Measurements from ENCODE around the gene GPATCH2.
"Not testable (repeated sequence)": the region's sequence is repeated elsewhere in the genome, so short reads cannot be mapped to it uniquely, and the experiment has no call there.

The GPATCH2 gene

DNA sequence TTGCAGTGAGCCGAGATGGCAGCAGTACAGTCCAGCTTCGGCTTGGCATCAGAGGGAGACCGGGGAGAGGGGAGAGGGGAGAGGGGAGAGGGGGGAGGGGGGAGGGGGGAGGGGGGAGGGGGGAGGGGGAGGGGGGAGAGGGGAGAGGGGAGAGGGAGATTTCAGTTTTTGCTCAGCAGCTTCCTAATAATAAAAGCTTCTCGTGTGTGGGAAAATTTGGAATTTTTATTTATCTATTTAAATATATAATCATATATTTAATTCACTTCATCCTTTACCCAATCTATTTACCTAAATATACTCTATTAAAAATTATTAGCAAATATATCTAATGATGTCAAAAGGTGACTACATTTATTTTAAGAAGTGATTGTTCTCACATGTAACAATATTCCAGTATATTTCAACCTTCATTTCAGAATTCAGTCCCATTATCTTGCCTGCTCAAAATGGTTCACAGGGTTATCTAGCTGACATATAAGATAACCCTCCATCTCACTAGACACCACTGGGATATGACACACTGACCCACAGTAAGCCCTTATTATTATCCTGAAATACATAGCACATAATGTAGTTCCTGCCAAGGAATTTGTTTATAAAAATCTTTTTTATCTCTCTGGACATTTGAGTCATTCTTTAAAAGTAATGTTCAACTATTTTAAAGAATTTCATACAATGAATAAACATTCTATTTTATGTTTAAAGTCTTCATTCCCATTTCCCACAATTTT lies 105.9 kb downstream of the GPATCH2 start:
- no peak for DNase-seq

DNA sequence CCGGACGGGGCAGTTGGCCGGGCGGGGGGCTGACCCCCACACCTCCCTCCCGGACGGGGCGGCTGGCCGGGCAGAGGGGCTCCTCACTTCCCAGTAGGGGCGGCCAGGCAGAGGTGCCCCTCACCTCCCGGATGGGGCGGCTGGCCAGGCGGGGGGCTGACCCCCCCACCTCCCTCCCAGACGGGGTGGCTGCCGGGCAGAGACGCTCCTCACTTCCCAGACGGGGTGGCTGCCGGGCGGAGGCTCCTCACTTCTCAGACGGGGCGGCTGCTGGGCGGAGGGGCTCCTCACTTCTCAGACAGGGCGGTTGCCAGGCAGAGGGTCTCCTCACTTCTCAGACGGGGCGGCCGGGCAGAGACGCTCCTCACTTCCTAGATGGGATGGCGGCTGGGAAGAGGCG lies 107.0 kb downstream of the GPATCH2 start:
- DNase-seq, result not testable (repeated sequence)

DNA sequence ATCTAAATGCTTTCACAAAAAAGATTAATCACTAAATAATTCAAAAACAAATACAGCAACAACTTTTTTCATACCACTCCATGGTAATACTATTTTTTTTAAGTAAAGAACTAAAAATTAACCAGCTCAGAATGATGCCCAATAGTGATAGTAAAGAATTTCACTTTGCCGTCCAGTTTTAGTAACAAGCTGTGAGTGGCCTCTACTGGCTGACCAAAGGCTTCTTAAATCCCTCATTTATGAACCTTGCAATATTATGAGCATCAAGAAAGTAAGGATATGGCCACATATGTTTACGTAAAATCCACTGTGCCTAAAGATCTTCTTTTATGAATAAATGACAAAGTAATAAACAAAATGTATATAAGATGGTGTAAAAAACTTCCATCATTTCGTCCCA lies 108.6 kb downstream of the GPATCH2 start:
- DNase-seq, result no peak

DNA sequence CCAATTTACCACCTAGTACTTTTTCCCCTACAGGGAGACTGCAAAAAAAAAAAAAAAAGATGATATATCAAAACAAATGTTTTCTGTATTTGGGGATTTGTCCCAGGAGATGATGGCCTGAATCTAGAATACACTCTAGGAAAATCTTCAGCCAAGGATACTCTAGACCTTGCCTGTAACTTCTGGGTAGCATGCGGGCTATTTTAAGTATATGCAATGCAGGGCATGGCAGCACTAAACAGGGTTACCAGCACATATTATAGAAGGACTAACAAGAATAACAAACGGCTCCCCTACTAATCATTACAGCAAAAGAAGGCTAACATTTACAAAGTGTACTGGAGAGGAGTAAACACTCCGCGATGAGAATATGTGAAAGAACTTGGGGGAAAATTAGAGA lies 109.6 kb downstream of the GPATCH2 start:
- DNase-seq, result no peak

- DNase-seq, result no peak
Observed at GRCh38 chr1:217506878-217507277, 124.0 kb downstream of the GPATCH2 start.

GRCh38 chr1:217498209-217498608 lies 132.7 kb downstream of the GPATCH2 start:
- DNase-seq, result no peak

GRCh38 chr1:217495249-217495648 lies 135.6 kb downstream of the GPATCH2 start:
- no peak for DNase-seq

- DNase-seq, result no peak
Observed at GRCh38 chr1:217494767-217495166, 136.1 kb downstream of the GPATCH2 start.

GRCh38 chr1:217493290-217493689 lies 137.6 kb downstream of the GPATCH2 start:
- DNase-seq, result no peak

GRCh38 chr1:217484871-217485270 lies 146.0 kb downstream of the GPATCH2 start:
- no peak for DNase-seq

DNA sequence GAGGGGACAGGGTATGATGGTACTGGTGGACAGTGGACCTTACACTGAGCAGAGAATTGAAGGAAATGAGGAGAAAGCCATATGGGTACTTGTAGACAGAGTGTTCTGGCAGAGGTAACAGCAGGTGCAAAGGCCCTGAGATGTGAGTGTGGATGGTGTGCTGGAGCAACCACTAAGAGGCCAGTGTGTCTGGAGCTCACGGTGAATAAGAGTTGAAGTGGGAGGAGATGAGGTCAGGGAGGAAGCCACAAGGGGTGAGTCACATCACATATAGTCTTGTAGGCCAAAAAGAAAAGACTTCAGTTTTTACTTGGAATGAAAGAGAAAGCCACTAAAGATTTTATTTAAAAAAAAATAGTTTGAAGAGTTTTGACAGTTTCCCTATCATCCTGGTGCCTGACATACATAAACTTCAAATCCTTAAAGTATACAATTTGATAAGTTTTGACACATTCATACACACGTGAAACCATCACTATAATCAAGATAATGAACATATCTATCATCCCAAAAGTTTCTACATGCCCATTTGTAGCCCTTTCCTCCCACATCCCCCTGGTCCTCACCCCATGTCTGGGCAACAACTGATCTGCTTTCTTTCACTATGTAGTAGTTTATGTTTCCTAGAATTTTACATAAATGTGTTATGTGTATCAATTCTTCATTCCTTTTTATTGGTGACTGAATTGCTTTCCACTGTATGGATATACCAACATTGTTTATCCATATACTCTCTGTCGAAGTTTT lies 148.4 kb downstream of the GPATCH2 start:
- DNase-seq, result no peak

- no peak for DNase-seq
Observed at GRCh38 chr1:217478450-217478849, 152.4 kb downstream of the GPATCH2 start.

- no peak for DNase-seq
Observed at GRCh38 chr1:217472915-217473314, 158.0 kb downstream of the GPATCH2 start.

- DNase-seq, result no peak
Observed at GRCh38 chr1:217471403-217471802, 159.5 kb downstream of the GPATCH2 start.

GRCh38 chr1:217469983-217470382 lies 160.9 kb downstream of the GPATCH2 start:
- DNase-seq, result no peak

GRCh38 chr1:217465102-217465501 lies 165.8 kb downstream of the GPATCH2 start:
- DNase-seq, result no peak

DNA sequence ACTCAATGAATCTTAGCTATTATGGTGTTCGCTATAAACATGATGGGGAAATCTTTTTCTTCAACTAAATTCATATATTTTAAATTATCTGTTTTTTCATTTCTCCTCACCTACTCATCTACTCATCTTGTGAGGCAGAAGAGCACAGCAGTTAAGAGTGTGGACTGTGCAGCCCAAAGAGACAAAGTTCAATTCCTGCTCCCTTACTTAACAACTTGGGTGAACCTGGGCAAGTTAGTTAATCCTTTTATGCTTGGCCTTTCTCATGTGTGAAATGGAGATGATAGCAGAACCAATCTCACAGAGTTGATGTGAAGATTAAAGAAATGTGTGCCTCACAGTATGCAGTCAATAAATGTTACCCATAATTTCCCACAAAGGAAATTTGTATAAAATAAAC lies 168.2 kb downstream of the GPATCH2 start:
- DNase-seq, result no peak

DNA sequence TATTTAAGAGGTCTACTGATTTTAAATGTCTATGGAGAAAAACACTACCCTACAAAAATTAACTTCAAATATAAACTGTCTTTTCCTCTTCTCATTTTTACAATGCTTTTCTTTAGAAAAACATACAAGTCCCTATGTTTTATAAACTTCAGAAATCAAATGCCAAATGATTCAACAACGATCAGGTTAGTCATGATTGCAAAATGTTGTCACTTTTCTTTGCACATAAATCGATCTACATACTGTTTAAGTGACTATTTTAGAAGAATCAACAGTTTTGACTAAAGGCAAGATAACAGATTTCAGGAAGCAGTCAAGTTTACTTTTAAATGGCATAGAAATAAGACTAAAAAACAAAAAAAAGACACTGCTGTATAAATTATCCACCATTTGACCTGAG lies 168.7 kb downstream of the GPATCH2 start:
- no peak for DNase-seq

DNA sequence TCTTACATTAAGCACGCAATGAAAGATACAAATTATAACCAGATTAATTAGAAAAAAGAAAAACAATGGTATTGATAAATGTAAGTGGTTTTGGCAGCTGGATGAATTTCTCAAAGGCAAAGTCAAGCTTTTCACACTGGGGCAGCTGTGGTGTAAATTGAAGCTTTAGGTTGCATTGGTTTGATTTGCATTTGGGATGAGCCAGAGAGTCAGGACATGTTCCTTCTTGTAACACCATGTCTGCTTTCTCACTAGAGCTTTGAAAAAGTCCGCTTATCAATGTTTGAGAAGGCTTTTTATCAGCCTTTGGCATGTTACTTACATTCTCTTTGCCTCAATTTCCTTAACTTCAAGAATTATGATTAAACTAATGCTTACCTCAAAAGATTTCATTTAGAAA lies 173.9 kb downstream of the GPATCH2 start:
- no peak for DNase-seq

GRCh38 chr1:217456261-217456660 lies 174.6 kb downstream of the GPATCH2 start:
- DNase-seq, result no peak

DNA sequence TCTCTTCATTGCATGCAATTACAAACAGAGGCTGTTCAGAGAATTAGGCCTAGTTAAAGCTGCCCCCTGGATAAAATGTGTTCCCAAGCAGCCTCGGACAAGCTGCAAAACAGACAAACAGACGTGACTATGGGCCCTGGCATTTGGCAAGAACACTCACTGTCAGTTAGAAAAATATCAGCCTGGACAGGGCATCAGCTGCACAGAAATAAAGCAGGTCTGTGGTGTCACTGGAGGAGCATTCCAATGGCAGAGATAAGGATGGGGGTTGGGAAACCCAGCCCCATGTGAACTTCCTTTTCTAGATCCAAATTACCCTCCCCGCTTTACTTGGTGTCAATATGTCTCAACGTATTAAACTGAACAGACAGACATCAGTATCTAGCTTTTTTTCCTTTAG lies 177.1 kb downstream of the GPATCH2 start:
- no peak for DNase-seq

- DNase-seq, result no peak
Observed at GRCh38 chr1:217449370-217449769, 181.5 kb downstream of the GPATCH2 start.

- no peak for DNase-seq
Observed at GRCh38 chr1:217443845-217444244, 187.0 kb downstream of the GPATCH2 start.

DNA sequence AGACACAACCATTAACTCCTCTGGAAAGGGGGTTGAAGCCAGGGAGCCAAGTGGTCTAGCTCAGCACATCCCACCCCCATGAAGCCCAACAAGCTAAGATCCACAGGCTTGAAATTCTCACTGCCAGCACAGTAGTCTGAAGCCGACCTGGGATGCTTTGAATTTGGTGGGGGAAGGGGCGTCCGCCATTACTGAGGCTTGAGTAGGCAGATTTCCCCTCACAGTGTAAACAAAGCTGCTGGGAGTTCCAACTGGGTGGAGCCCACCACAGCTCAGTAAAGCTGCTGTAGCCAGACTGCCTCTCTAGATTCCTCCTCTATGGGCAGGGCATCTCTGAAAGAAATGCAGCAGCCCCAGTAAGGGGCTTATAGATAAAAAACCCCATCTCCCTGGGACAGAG lies 193.5 kb downstream of the GPATCH2 start:
- no peak for DNase-seq

- DNase-seq, result no peak
Observed at GRCh38 chr1:217435204-217435603, 195.7 kb downstream of the GPATCH2 start.
